Measurements from ENCODE around the gene UBAC2.

UBAC2 gene

GRCh38 chr13:99374169-99374991 lies 173.7 kb downstream of the UBAC2 start:
- ATAC-seq = no peak
- TF ChIP-seq ISL1 (CRISPR knock-in tag; IDR thresholded peaks at IDR 0.05) (no peak), ZC3H10 (CRISPR knock-in tag; IDR thresholded peaks at IDR 0.05) (no peak), ARNTL (CRISPR knock-in tag; IDR thresholded peaks at IDR 0.05; ENCODE audit: borderline replicate concordance, low read depth) (no peak), OSR1 (CRISPR knock-in tag; IDR thresholded peaks at IDR 0.05) (no peak)
- TF ChIP-seq, protein P1, sequence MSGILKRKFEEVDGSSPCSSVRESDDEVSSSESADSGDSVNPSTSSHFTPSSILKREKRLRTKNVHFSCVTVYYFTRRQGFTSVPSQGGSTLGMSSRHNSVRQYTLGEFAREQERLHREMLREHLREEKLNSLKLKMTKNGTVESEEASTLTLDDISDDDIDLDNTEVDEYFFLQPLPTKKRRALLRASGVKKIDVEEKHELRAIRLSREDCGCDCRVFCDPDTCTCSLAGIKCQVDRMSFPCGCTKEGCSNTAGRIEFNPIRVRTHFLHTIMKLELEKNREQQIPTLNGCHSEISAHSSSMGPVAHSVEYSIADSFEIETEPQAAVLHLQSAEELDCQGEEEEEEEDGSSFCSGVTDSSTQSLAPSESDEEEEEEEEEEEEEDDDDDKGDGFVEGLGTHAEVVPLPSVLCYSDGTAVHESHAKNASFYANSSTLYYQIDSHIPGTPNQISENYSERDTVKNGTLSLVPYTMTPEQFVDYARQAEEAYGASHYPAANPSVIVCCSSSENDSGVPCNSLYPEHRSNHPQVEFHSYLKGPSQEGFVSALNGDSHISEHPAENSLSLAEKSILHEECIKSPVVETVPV (CRISPR knock-in tag; IDR thresholded peaks at IDR 0.05) = no peak

DNA sequence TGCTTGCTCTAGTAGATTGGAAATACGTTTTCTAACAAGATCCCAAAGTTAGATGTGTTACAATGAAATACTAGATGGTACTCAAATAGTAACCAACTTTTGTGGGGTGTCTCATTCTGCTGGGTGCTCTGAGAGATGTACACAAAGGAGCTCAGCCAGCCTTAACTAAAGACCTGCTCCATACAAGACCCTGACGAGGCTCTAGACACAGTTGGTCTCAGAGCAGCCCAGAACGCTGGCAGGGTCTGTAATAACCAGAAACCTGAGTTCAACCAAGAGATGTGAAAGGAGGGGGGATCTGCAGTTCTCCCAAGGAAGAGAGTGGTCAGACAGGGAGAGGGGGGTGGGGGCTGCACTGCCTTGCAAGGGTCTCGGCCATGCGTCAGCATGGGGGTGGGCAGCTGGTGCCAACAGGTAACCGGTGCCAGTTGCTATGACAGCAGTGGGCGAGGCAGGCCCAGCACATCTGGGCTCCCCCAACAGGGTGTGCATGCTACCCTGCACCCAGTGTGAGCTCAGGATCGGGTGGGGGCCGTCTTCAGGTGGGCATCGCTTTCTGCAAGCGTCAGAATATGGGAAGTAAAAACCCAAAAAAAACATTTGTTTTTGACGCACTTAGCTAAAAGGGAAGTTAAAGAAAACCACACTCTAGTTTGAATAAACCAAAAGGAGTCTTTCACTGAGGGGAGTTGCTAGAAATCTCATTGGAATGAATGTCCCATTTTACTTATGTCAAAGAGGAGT lies 174.5 kb downstream of the UBAC2 start:
- ATAC-seq = no peak
- TF ChIP-seq ZNF565 (CRISPR knock-in tag; conservative IDR thresholded peaks at IDR 0.05; ENCODE audit: low read depth) (no peak), ZFP3 (CRISPR knock-in tag; IDR thresholded peaks at IDR 0.05) (no peak), ZNF8 (CRISPR knock-in tag; IDR thresholded peaks at IDR 0.05) (no peak), PATZ1 (CRISPR knock-in tag; IDR thresholded peaks at IDR 0.05; ENCODE audit: borderline replicate concordance) (no peak), ZC3H10 (CRISPR knock-in tag; IDR thresholded peaks at IDR 0.05) (no peak), ZNF70 (CRISPR knock-in tag; IDR thresholded peaks at IDR 0.05) (no peak), ISL1 (CRISPR knock-in tag; IDR thresholded peaks at IDR 0.05) (no peak), ESRRG (CRISPR knock-in tag; IDR thresholded peaks at IDR 0.05) (no peak), RARB (CRISPR knock-in tag; IDR thresholded peaks at IDR 0.05) (no peak), TOX (CRISPR knock-in tag; IDR thresholded peaks at IDR 0.05; ENCODE audit: borderline replicate concordance) (no peak), OSR1 (CRISPR knock-in tag; IDR thresholded peaks at IDR 0.05) (no peak), BACH2 (CRISPR knock-in tag; IDR thresholded peaks at IDR 0.05; ENCODE audit: borderline replicate concordance) (no peak), TSHZ2 (CRISPR knock-in tag; IDR thresholded peaks at IDR 0.05) (no peak), ARNTL (CRISPR knock-in tag; IDR thresholded peaks at IDR 0.05; ENCODE audit: borderline replicate concordance, low read depth) (no peak), CSDC2 (CRISPR knock-in tag; IDR thresholded peaks at IDR 0.05) (no peak)

- TF ChIP-seq PPARA (CRISPR knock-in tag; IDR thresholded peaks at IDR 0.05; ENCODE audit: borderline replicate concordance) = no peak
- ATAC-seq = no peak
Observed at GRCh38 chr13:99375738-99376080, 175.1 kb downstream of the UBAC2 start.

- ATAC-seq = no peak
- TF ChIP-seq, protein P1 (CRISPR knock-in tag; IDR thresholded peaks at IDR 0.05) = no peak
- TF ChIP-seq RARB (CRISPR knock-in tag; IDR thresholded peaks at IDR 0.05) (no peak), ISL1 (CRISPR knock-in tag; IDR thresholded peaks at IDR 0.05) (no peak), SNAI2 (CRISPR knock-in tag; IDR thresholded peaks at IDR 0.05) (no peak), TSHZ2 (CRISPR knock-in tag; IDR thresholded peaks at IDR 0.05) (no peak), ZNF8 (CRISPR knock-in tag; IDR thresholded peaks at IDR 0.05) (no peak), PPARA (CRISPR knock-in tag; IDR thresholded peaks at IDR 0.05; ENCODE audit: borderline replicate concordance) (no peak)
- TF ChIP-seq, protein P2, sequence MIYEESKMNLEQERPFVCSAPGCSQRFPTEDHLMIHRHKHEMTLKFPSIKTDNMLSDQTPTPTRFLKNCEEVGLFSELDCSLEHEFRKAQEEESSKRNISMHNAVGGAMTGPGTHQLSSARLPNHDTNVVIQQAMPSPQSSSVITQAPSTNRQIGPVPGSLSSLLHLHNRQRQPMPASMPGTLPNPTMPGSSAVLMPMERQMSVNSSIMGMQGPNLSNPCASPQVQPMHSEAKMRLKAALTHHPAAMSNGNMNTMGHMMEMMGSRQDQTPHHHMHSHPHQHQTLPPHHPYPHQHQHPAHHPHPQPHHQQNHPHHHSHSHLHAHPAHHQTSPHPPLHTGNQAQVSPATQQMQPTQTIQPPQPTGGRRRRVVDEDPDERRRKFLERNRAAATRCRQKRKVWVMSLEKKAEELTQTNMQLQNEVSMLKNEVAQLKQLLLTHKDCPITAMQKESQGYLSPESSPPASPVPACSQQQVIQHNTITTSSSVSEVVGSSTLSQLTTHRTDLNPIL (CRISPR knock-in tag; IDR thresholded peaks at IDR 0.05; ENCODE audit: low read depth) = no peak
Observed at GRCh38 chr13:99376132-99376531, 175.5 kb downstream of the UBAC2 start.
